HepG2 (cell line): Measurements from ENCODE around the gene SRD5A1. TPM values are rescaled to one million over a fixed set of nuclear protein-coding genes. Genes with fewer than 3 reads are reported as not detected.

Experiments
- AGO2 ChIP-seq: fragments of 200-400 bp; formaldehyde crosslinking; optimal IDR thresholded peaks from 2 replicates; pipeline ENCODE3; 2017; ENCODE audit warnings: mild to moderate bottlenecking, low read depth, low read length, moderate library complexity
- ATF3 ChIP-seq: sonication (generic); formaldehyde crosslinking; IDR thresholded peaks from 2 replicates; pipeline ENCODE4 v1.4.0; 2020; ENCODE audit warnings: missing genetic modification reagents
- BRF2 ChIP-seq: sonication (generic); formaldehyde crosslinking; IDR thresholded peaks from 2 replicates; pipeline ENCODE4 v1.8.1; 2022; ENCODE audit warnings: mild to moderate bottlenecking, missing genetic modification reagents
- EEA1 ChIP-seq: sonication (generic); formaldehyde crosslinking; IDR thresholded peaks from 2 replicates; pipeline ENCODE4 v1.5.1; 2020; ENCODE audit warnings: mild to moderate bottlenecking, missing genetic modification reagents, borderline replicate concordance
- GATA4 ChIP-seq: sonication (generic); IDR thresholded peaks from 2 replicates; pipeline ENCODE4 v1.6.1; 2016; ENCODE audit warnings: antibody characterized with exemption, low read depth, borderline replicate concordance
- GLI4 ChIP-seq: sonication (generic); formaldehyde crosslinking; IDR thresholded peaks from 2 replicates; pipeline ENCODE4 v1.5.1; 2020; ENCODE audit warnings: missing genetic modification reagents, mild to moderate bottlenecking, moderate library complexity, borderline replicate concordance
- HNRNPH1 ChIP-seq: fragments of 200-400 bp; formaldehyde crosslinking; optimal IDR thresholded peaks from 2 replicates; pipeline ENCODE3; 2017; ENCODE audit warnings: mild to moderate bottlenecking, low read depth, low read length
- KDM2A ChIP-seq: sonication (generic); formaldehyde crosslinking; IDR thresholded peaks from 2 replicates; pipeline ENCODE4 v1.4.0; 2020; ENCODE audit warnings: low read depth, missing genetic modification reagents, borderline replicate concordance
- MIXL1 ChIP-seq: IDR thresholded peaks from 2 replicates; pipeline ENCODE4 v1.6.1; 2016
- MTA1 ChIP-seq: sonication (generic); formaldehyde crosslinking; IDR thresholded peaks from 2 replicates; pipeline ENCODE4 v1.4.0; 2020; ENCODE audit warnings: missing genetic modification reagents, mild to moderate bottlenecking, borderline replicate concordance
- MTERF4 ChIP-seq: sonication (generic); formaldehyde crosslinking; IDR thresholded peaks from 2 replicates; pipeline ENCODE4 v1.8.0; 2023; ENCODE audit warnings: mild to moderate bottlenecking, missing genetic modification reagents
- MXD4 ChIP-seq: IDR thresholded peaks from 2 replicates; pipeline ENCODE4 v1.6.1; 2016; ENCODE audit warnings: mild to moderate bottlenecking, missing biosample characterization, missing genetic modification reagents
- PCBP1 ChIP-seq: fragments of 200-400 bp; formaldehyde crosslinking; IDR thresholded peaks from 2 replicates; pipeline ENCODE4 v1.6.1; 2017; ENCODE audit warnings: mild to moderate bottlenecking, low read depth, low read length, borderline replicate concordance
- POLR2AphosphoS5 ChIP-seq: IDR thresholded peaks from 2 replicates; pipeline ENCODE4 v1.6.1; 2012; ENCODE audit warnings: low read depth, low read length
- RFX5 ChIP-seq: IDR thresholded peaks from 2 replicates; pipeline ENCODE4 v1.6.1; 2011; ENCODE audit warnings: low read depth, low read length, improper control_type of control experiment
- SETDB1 ChIP-seq: sonication (generic); formaldehyde crosslinking; IDR thresholded peaks from 2 replicates; pipeline ENCODE4 v1.5.1; 2020; ENCODE audit warnings: missing genetic modification reagents, mild to moderate bottlenecking, borderline replicate concordance
- TCF12 ChIP-seq, 2 experiments: fragments of 450-650 bp in 1 of 2; sonication (generic) in 1 of 2; formaldehyde crosslinking in 1 of 2; IDR thresholded peaks; 2 replicates each; pipeline versions ENCODE4 v1.6.1 to v1.8.0; 2017 to 2022; ENCODE audit warnings: antibody characterized with exemption in 1 of 2, mild to moderate bottlenecking in 1 of 2, missing genetic modification reagents in 1 of 2, moderate library complexity in 1 of 2
- ZKSCAN8 ChIP-seq: IDR thresholded peaks from 2 replicates; pipeline ENCODE4 v1.6.1; 2016; ENCODE audit warnings: borderline replicate concordance, missing genetic modification reagents, missing compliant biosample characterization
- ZMAT3 ChIP-seq: sonication (generic); formaldehyde crosslinking; conservative IDR thresholded peaks from 2 replicates; pipeline ENCODE4 v1.7.0; 2021; ENCODE audit warnings: missing genetic modification reagents
- ZNF224 ChIP-seq: sonication (generic); formaldehyde crosslinking; IDR thresholded peaks from 2 replicates; pipeline ENCODE4 v1.5.0; 2020; ENCODE audit warnings: mild to moderate bottlenecking, missing genetic modification reagents
- ZNF331 ChIP-seq: sonication (generic); formaldehyde crosslinking; IDR thresholded peaks from 2 replicates; pipeline ENCODE4 v1.4.0; 2020; ENCODE audit warnings: missing genetic modification reagents
- ZNF660 ChIP-seq: sonication (generic); formaldehyde crosslinking; IDR thresholded peaks from 2 replicates; pipeline ENCODE4 v1.5.1; 2020; ENCODE audit warnings: mild to moderate bottlenecking, low read depth, missing genetic modification reagents, borderline replicate concordance
- ZNF703 ChIP-seq: sonication (generic); formaldehyde crosslinking; IDR thresholded peaks from 2 replicates; pipeline ENCODE4 v1.5.1; 2020; ENCODE audit warnings: missing genetic modification reagents, mild to moderate bottlenecking, moderate library complexity, borderline replicate concordance
- ZNF746 ChIP-seq: sonication (generic); formaldehyde crosslinking; IDR thresholded peaks from 2 replicates; pipeline ENCODE4 v1.8.0; 2022; ENCODE audit warnings: mild to moderate bottlenecking, missing genetic modification reagents
- polyA plus RNA-seq, 8 experiments: library from polyadenylated mRNA; depleted of rRNA in 3 of 8; stranded (reverse) in 7 of 8; unstranded in 1 of 8; fragments of >200 nt; fragmentation: Illumina TruSeq in 4 of 8; extraction: Trizol in 4 of 8; gene quantifications; 2 replicates each; pipeline versions ENCODE4 v1.2.1 to v1.2.3, GENCODE V29; 2011 to 2016; ENCODE audit warnings: low read depth in 4 of 8, missing spikeins in 1 of 8, mixed read lengths in 1 of 8; ENCODE audit not compliant: insufficient read depth in 1 of 8
- total RNA-seq, 5 experiments: library from RNA; depleted of rRNA; stranded (reverse); fragments of >200 nt; fragmentation: Illumina TruSeq; extraction: Trizol; gene quantifications; 2 replicates each; pipeline ENCODE4 v1.2.3, GENCODE V29; 2016; ENCODE audit warnings: low read depth in 1 of 5
- TF ChIP-seq, protein P1 (sequence below): sonication (generic); formaldehyde crosslinking; IDR thresholded peaks from 2 replicates; pipeline ENCODE4 v1.8.0; 2022; ENCODE audit warnings: mild to moderate bottlenecking, missing genetic modification reagents, moderate library complexity
- TF ChIP-seq, protein P2 (sequence below): sonication (generic); formaldehyde crosslinking; conservative IDR thresholded peaks from 2 replicates; pipeline ENCODE4 v1.8.1; 2023; ENCODE audit warnings: missing genetic modification reagents

The SRD5A1 gene
- total and polyA plus RNA-seq, 2 of the 13 experiments (the other 11 are each of a cell fraction or from before 2014, with no cell fraction given): 6.1 to 9.9 TPM

GRCh38 chr5:6712577-6713273 lies 79.5 kb downstream of the SRD5A1 start (continued):
- TF ChIP-seq, protein P1, sequence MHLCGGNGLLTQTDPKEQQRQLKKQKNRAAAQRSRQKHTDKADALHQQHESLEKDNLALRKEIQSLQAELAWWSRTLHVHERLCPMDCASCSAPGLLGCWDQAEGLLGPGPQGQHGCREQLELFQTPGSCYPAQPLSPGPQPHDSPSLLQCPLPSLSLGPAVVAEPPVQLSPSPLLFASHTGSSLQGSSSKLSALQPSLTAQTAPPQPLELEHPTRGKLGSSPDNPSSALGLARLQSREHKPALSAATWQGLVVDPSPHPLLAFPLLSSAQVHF (CRISPR knock-in tag): peak; percentile 95
- TF ChIP-seq HNRNPH1 (no peak), KDM2A (CRISPR knock-in tag) (peak; percentile 74), GLI4 (CRISPR knock-in tag) (peak; percentile 93; the same call in 1 of the 2 replicates), GATA4 (no peak; the same call in 1 of the 2 replicates), ZMAT3 (CRISPR knock-in tag) (peak; percentile 96), EEA1 (CRISPR knock-in tag) (peak; percentile 90; the same call in 1 of the 2 replicates), ATF3 (CRISPR knock-in tag) (peak; percentile 12; the same call in 1 of the 2 replicates), RFX5 (no peak), POLR2AphosphoS5 (peak; percentile 72), MTA1 (CRISPR knock-in tag) (peak; percentile 86; the same call in 1 of the 2 replicates), MTERF4 (0 out of 2 replicates have a peak, but pooled peaks have one; percentile 49), SETDB1 (no peak), BRF2 (0 out of 2 replicates have a peak, but pooled peaks have one; percentile 22), AGO2 (peak; percentile 77), PCBP1 (no peak), ZNF703 (CRISPR knock-in tag) (peak; percentile 67; the same call in 1 of the 2 replicates), MXD4 (CRISPR knock-in tag) (peak; percentile 95), MIXL1 (CRISPR knock-in tag) (peak; percentile 56; the same call in 1 of the 2 replicates), ZNF660 (no peak), ZNF746 (CRISPR knock-in tag) (peak; percentile 89), ZKSCAN8 (no peak), ZNF331 (CRISPR knock-in tag) (no peak), ZNF224 (CRISPR knock-in tag) (peak; percentile 89), TCF12 (IDR thresholded peaks at IDR 0.05) (no peak), TCF12 (CRISPR knock-in tag; IDR thresholded peaks at IDR 0.05) (peak; percentile 67; the same call in 1 of the 2 replicates)
- TF ChIP-seq, protein P2, sequence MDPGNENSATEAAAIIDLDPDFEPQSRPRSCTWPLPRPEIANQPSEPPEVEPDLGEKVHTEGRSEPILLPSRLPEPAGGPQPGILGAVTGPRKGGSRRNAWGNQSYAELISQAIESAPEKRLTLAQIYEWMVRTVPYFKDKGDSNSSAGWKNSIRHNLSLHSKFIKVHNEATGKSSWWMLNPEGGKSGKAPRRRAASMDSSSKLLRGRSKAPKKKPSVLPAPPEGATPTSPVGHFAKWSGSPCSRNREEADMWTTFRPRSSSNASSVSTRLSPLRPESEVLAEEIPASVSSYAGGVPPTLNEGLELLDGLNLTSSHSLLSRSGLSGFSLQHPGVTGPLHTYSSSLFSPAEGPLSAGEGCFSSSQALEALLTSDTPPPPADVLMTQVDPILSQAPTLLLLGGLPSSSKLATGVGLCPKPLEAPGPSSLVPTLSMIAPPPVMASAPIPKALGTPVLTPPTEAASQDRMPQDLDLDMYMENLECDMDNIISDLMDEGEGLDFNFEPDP (CRISPR knock-in tag): peak; percentile 85; the same call in 1 of the 2 replicates
